GM12874 (cell line): ENCODE data around the gene NECTIN1.

ENCODE experiments used
- CTCF ChIP-seq: IDR thresholded peaks from 2 replicates; pipeline ENCODE4 v1.5.1; 2011; ENCODE audit warnings: low read depth, mild to moderate bottlenecking, control low read depth, low read length, moderate library complexity; ENCODE audit not compliant: insufficient read depth

Gene NECTIN1

GRCh38 chr11:119727523-119728151, 1.4 kb downstream of the NECTIN1 start:
- peak; percentile 51 for TF ChIP-seq CTCF

- no peak for TF ChIP-seq CTCF
These were observed 2.1 kb downstream of the NECTIN1 start for GRCh38 chr11:119726585-119727522.

GRCh38 chr11:119726150-119726553, 2.8 kb downstream of the NECTIN1 start:
- no peak for TF ChIP-seq CTCF

- TF ChIP-seq CTCF: no peak
These were observed 4.0 kb downstream of the NECTIN1 start for GRCh38 chr11:119724956-119725355.

GRCh38 chr11:119723952-119724325, 5.1 kb downstream of the NECTIN1 start:
- no peak for TF ChIP-seq CTCF

GRCh38 chr11:119723243-119723951, 5.6 kb downstream of the NECTIN1 start:
- TF ChIP-seq CTCF: no peak

- no peak for TF ChIP-seq CTCF
These were observed 6.7 kb downstream of the NECTIN1 start for GRCh38 chr11:119722281-119722794.
